ENCODE data around the gene FRMD4A.

The FRMD4A gene

DNA sequence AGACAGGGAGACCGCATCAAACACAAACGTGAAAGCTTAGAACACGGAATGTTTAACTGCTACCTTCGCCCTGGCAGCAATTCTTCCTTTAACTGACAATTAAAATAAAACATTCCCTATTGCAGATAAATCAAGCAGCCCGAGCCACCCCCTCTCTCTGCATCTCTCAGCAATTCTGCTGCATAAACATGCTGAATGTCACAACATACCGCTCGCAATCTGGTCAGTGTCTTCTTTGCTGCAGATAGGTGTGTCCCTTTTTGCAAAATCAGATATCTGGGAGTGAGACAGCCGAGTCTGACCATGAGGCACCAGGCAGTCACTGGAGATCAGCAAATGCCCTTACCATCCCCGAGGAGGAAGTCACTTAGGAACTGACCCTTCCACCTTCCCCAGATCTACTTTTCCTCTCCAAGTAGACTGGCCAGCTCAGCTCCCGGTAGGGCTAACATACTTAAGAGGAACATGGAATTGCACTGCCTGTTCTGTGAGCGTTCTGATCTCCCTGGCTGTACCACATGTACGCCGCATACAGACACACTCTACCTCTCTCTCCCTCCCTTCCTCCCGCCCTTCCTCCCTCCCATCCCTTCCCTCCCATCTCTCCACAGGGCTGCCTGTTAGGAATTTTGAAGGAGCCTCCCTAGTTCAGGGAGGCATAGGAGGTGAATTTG is at the start of gene FRMD4A:
TSS of gene FRMD4A (minus strand) at position 537 of the 674 bp plus-strand sequence.
- TF ChIP-seq ZFX (IDR thresholded peaks at IDR 0.05; ENCODE audit: borderline replicate concordance), result no peak
- no peak for TF ChIP-seq CTCF (IDR thresholded peaks at IDR 0.05)
- no peak within 1 kb of the TSS for H3K27ac ChIP-seq

GRCh38 chr10:14379556-14380280 is 49.0 kb upstream of the FRMD4A start:
- TF ChIP-seq CTCF (IDR thresholded peaks at IDR 0.05), result no peak
- no peak for TF ChIP-seq ZFX (IDR thresholded peaks at IDR 0.05; ENCODE audit: borderline replicate concordance)

DNA sequence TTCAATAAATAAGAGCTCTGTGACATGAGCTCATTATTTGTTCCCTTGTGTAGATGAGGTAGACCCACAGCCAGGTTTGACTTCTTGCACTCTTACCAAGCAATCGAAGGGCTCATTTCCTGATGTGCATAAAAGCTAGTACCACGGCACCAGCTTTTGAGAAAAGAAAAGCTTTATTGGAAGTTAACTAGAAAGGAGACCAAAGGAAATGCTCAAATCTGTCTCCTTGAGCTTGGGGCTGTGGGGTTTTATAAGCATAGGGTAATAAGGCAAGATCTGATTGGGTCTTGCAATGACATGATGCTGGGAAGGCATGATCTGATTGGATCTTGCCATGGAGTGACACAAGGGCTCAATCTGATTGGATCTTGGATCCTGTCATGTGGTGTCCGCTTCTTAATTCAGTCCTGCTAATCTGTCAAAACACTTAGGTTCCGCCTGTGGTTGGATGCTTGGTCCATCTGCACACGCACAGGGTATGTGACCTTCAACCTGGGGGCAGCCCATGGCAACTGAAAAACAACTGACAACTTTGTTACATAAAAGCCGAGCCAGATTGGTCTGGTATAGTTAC is 47.8 kb upstream of the FRMD4A start:
- TF ChIP-seq ZFX (IDR thresholded peaks at IDR 0.05; ENCODE audit: borderline replicate concordance) (no peak), CTCF (IDR thresholded peaks at IDR 0.05) (no peak)
- H3K27ac ChIP-seq, result no peak overlapping the region

More at GRCh38 chr10:14379556-14380280, 49.0 kb upstream of the FRMD4A start:
- H3K27ac ChIP-seq, result no peak overlapping the region

DNA sequence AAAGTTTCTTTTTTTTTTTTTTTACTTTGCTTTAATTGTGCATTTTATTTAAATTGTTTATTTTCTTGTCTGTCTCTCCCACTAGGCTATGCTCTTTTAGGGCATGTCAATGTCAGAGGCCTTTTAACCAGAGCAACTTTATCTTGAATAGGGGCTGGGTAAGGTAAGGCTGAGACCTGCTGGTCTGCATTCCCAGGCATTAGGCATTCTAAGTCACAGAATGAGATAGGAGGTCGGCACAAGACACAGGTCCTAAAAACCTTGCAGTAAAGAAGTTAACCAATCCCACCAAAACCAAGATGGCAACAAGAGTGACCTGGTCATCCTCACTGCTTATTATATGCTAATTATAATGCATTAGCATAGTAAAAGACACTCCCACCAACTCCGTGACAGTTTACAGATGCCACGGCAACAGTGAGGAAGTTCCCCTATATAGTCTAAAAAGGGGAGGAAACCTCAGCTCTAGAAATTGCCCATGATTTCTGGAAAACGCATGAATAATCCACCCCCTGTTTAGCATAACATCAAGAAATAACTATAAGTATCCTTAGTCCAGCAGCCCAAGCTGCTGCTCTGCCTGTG is 47.0 kb upstream of the FRMD4A start:
- TF ChIP-seq CTCF (IDR thresholded peaks at IDR 0.05) (no peak), ZFX (IDR thresholded peaks at IDR 0.05; ENCODE audit: borderline replicate concordance) (no peak)
- H3K27ac ChIP-seq, result no peak overlapping the region

GRCh38 chr10:14374745-14375445 is 44.2 kb upstream of the FRMD4A start:
- no peak overlapping the region for H3K27ac ChIP-seq
- no peak for TF ChIP-seq ZFX (IDR thresholded peaks at IDR 0.05; ENCODE audit: borderline replicate concordance)
- no peak for TF ChIP-seq CTCF (IDR thresholded peaks at IDR 0.05)

DNA sequence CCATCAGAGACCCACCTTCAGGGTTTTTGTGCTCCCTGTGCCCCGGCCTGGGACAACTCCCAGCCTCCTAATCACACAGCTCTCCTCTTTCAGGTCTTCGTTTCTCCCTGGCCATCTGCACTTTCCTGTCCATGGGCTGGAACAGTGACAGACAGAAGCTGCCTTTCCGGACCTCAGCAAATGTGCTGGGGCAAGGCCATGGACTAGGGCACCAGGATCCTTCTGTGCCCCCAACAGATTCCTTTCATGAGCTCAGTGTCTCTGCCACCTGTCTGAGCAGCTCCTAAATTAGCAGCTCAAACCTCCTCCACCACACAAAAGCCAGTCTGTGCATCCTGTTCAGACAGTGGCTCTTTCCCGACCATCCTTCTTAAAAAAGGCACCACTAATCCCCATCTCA is 41.9 kb upstream of the FRMD4A start:
- H3K27ac ChIP-seq, result no peak overlapping the region
- TF ChIP-seq ZFX (IDR thresholded peaks at IDR 0.05; ENCODE audit: borderline replicate concordance) (no peak), CTCF (IDR thresholded peaks at IDR 0.05) (no peak)
